Activated naive CD4-positive, alpha-beta T cell treated with anti-CD3 and anti-CD28 coated beads, Interleukin-2, amount 50 U/mL, for 16 hours (primary cell): ENCODE results near the gene HAUS3.
A peak's percentile ranks its signal among the peaks of the same experiment; 100 is the strongest.

Experiments
- DNase-seq: peaks from one replicate; pipeline ENCODE4 v3.0.0-alpha.2; 2020

Gene HAUS3

GRCh38 chr4:2262944-2263250, 21.0 kb upstream of the HAUS3 start:
- no peak for DNase-seq

- DNase-seq, result peak; percentile 98
Observed at GRCh38 chr4:2262145-2262943, 20.4 kb upstream of the HAUS3 start.

GRCh38 chr4:2261853-2262144, 19.9 kb upstream of the HAUS3 start, which contains the start of gene MXD4:
MXD4 (minus strand) TSS chr4:2262109; CDS start chr4:2261980, 129 bp downstream.
- DNase-seq, result no peak

GRCh38 chr4:2261110-2261852, 19.4 kb upstream of the HAUS3 start:
- peak; percentile 62 for DNase-seq

DNA sequence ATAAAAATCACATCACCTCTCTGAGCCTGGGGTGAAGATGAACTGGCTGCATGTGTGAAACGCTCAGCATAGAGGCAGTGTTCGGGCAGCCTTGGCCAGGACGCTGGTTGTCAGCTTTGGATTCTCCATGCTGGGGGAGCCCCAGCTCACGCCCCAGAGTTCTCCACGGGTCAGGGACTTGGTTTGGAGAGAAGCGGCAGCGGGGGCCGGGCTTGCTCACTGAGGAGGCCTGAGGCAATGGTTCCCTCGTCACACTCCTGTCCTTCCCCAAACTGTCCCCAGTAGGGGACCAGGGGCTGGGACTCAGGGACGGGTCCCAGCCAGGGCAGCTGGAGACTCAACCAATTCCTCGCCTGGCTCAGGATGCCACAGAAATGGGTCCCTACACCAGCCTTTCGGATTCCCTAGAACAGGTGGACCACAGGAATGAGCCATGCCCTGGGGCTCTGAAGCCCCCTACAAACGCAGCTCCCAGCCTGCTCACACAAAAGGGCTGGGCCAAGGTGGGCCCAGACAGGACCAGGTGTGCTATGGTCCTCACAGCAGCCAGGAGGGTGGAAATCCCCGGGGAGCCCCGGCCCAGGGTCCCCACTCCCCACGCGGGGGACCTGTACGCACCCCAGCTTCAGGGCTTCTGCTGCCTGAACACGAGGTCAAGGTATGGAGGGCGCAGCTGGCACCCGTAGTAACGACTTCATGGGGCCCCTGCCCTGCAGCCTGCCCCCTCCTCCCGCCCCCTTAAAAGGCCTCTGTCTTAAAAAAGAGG, 18.6 kb upstream of the HAUS3 start:
- peak; percentile 10 for DNase-seq

DNA sequence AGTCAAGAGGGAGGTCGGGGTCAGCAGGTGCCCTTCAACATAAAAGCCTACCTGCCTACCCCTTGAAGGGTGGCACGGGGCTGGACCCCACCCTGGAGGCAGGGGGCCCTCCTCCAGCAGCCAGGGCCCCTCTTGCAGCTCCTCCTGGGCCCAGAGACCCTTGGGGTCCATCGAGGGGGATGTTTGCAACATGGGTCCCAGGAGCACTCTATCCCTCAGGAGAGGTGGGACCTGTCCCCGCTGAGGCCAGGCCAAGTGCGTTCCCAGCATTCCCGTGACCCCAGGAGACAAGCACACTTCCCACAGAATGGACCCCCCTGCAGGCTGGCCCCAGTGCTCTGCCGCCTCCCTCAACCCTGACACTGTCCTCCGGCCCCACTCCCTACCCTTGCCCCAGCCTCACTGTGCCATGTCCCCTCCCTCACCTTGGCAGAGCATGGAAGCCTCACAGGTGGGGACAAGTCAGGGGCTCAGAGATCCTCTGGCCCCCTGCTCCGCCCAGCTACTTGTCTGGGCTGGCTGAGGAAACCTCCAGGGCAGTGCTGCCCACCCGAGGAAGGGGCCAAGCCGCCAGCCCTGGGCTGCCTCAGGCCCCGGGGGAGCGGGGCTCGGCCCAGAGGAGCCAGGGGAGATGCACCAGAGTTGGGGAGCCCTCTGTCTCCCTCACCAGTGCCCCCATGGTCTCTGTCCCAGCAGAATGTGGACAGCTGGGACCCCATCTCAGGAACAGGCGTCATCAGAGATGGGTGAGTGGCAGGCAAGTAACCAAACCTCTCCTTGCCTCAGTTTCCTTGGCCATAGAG, 17.8 kb upstream of the HAUS3 start:
- peak; percentile 8 for DNase-seq

DNA sequence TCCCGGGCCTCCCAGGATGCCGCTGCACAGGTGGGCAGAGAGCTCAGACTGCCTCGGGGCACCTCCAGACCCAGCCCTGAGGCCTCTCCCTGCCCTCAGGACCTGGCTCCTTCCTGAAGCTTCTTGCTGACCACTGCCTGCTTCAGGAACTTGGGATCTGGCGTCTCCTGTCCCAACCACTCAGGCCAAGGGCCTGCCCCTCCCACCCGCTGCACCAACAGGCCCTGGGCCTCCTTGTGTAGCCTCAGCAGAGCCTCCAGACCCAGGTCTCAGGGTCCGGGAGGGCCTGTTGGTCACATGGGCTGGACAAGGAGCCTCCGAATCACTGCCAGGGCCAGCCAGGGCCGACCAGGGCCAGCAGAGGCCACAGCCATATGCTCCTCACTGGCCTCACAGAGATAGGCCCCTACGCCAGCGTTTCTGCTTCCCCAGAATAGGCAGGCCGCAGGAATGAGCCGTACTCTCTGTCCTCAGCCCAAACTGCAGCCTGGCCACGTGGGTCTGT, 17.2 kb upstream of the HAUS3 start:
- no peak for DNase-seq

- DNase-seq, result no peak
Observed at GRCh38 chr4:2258091-2259035, 16.4 kb upstream of the HAUS3 start.

GRCh38 chr4:2257361-2258081, 15.6 kb upstream of the HAUS3 start:
- no peak for DNase-seq

DNA sequence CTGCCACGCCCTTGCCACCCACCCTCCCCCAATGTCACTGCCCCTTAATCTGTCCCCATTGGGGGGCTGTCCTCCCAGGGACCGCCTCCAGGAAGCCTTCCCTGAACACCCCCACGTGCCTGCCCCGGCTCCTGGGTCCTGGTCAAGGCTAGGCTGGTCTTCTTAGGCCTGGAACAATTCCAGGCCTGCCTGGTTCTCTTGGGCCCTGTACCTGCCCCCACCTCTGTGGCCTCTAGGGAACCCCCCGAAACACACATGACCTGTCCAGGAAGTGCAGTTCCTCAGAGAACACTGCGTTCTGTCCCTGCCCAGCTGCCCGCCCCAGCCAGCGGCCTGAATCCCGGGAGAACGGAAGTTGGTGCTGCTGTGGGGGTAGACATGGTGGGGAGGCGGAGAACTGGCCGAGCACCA, 14.9 kb upstream of the HAUS3 start:
- no peak for DNase-seq

DNA sequence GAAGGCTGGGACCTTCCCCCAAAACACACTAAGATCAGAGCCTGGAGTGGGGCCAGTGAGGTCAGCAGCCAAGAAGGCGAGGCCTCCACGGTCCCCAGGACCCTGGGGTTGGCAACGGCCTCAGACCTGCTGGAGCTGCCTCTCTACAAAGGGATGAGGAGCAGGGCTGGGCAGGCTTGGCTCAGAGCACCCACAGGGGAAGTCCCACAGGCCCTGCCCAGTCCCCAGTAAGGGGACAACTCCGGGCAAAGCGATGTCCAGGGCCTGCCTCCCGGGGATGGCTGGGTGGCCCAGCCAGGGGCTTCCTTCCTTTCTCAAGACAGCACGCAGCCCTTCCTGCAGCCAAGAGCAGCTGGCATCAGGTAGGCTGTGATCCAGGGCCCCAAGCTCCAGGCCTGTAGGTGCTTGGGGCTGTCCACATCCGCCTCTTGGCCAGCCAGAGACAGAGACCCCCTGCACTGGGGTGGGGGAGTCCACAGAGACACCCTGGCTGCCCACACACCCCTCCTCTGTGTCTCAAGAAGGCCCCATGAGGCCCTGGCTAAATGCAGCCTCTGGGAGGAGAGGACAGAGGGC, 14.3 kb upstream of the HAUS3 start:
- DNase-seq, result no peak

DNA sequence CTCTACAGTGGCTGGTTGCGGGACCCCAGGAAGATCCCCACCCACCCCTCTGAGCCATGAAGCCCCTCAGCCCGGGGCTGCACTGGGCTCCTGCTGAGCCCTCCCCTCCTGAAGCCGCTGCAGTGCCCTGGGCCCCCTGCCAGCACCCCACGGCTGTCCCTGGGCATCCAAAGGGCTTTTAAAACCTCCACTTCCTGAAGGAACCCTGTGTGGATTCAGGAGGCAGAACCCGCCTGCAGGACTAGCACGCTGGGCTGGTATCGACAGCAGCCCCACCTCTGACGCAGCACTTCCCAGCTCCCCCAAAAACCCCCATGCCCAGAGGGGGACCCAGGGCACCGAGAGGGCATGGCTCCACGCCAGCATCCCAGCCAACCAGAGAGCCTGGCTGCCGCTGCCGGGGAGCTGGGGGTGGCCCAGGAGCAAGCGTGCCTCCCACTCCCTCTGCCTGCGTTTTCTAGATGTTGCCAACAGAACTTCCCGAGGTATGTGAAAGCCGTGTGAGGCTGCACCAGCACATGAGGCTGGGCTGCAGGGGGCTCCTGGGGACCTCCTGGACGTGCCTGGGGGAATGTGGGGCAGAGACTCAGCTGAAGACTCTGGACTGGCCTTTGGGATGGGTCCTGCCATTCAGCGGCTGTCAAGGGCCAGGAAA, 13.7 kb upstream of the HAUS3 start:
- DNase-seq, result no peak

- no peak for DNase-seq
Observed at GRCh38 chr4:2254665-2255500, 13.0 kb upstream of the HAUS3 start.

- DNase-seq, result no peak
Observed at GRCh38 chr4:2253160-2254084, 11.5 kb upstream of the HAUS3 start.

DNA sequence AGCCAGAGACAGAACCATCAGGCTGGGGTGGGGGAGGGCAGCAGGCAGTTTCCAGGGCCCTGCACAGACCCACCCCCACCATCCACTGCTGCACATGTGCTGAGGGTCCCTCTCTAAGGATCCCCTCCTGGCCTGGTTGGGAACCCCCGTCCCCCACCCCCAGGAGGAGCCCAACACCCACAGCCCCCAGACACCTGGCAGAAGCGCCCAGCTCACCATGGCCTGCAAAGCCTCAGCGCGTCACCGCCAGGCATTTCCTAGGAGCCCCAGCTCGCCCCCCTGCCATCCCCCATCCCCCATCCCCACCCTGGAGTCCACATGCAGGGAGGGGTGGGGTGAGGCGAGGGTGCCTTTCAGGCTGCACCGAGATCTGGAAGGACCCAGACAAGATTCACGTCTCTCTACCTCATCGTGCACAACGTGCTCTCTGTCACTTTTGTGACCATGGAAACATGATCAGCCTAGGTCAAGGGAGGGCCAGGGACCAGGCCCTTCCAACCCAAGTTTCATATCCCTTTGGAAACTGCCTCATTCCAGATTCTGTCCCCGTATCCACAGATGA, 10.7 kb upstream of the HAUS3 start:
- no peak for DNase-seq

DNA sequence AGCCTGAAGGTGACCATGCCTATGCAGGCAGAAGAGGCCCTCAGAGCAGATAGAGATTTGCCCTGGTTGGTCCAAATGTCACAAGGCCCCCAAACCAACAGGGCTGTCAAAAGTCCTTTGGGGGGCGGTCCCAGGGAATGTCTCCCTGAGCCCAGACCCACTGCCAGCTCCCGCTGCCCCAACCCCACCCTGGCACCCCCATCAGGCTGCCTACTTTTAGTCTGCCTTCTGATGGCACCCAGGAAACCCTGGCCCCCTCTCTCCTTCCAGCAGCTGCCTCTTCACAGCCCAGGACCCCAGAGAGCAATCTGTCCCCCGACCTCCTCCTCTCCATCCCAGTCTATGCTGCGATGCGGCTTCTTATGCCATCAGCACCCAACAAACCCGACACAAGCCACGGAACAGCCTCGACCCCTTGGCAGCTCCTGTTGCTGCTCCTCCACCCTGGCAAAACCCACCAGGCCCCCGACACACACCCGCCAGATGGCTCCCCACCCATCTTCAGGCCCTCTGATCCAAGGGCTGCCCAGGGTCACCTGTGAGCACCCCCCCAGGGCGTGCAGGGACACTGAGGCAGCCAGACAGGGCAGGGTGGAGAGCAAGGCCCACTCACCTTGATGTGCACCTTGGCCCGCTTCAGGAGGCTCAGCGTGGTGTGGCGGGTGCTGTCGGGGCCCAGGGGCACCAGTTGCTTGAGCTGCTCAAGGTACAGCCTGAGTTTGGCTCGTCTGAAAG, 10.0 kb upstream of the HAUS3 start:
- DNase-seq, result peak; percentile 8
